Ovary (tissue), 1 donor: ENCODE results near the gene ABHD10.

Source experiments
- EP300 ChIP-seq: sonication (generic); formaldehyde crosslinking; IDR thresholded peaks from one replicate; pipeline ENCODE4 v1.6.1; 2017; ENCODE audit warnings: antibody characterized with exemption
- POLR2A ChIP-seq: fragments of 450-650 bp; IDR thresholded peaks from one replicate; pipeline ENCODE4 v1.6.1; 2017; ENCODE audit warnings: antibody characterized with exemption, mild to moderate bottlenecking, moderate library complexity

GRCh38 chr3:112010636-112011035 lies 31.8 kb downstream of the ABHD10 start:
- TF ChIP-seq EP300, result no peak
- TF ChIP-seq POLR2A, result no peak
